Left ventricle myocardium inferior (tissue), 1 donor: ENCODE results near the gene GGTLC1. TPM values are rescaled to one million over a fixed set of nuclear protein-coding genes. Genes with fewer than 3 reads are reported as not detected.
"Not testable (repeated sequence)": the region's sequence is repeated elsewhere in the genome, so short reads cannot be mapped to it uniquely, and the experiment has no call there.

ENCODE experiments used
- DNase-seq: peaks from one replicate; pipeline ENCODE4 v3.0.0-alpha.2; 2020
- H3K27ac ChIP-seq: fragments of 200-600 bp; replicated peaks from 2 replicates; pipeline ENCODE4 v1.8.0; 2021
- H3K27me3 ChIP-seq: fragments of 200-600 bp; 2 replicates; pipeline ENCODE4 v1.8.0; 2021; ENCODE audit warnings: low read depth
- H3K36me3 ChIP-seq: fragments of 200-600 bp; 2 replicates; pipeline ENCODE4 v1.8.0; 2021
- H3K4me1 ChIP-seq: fragments of 200-600 bp; 2 replicates; pipeline ENCODE4 v1.8.0; 2021
- H3K4me3 ChIP-seq: fragments of 200-600 bp; 2 replicates; pipeline ENCODE4 v1.8.0; 2021; ENCODE audit warnings: mild to moderate bottlenecking, moderate library complexity
- H3K9me3 ChIP-seq: fragments of 200-600 bp; replicated peaks from 2 replicates; pipeline ENCODE4 v1.8.0; 2021
- CTCF ChIP-seq: fragments of 200-600 bp; IDR thresholded peaks from 2 replicates; pipeline ENCODE4 v1.8.0; 2021; ENCODE audit warnings: antibody characterized with exemption, mild to moderate bottlenecking, borderline replicate concordance
- intact Hi-C: fragments of 100-400 bp; cut with micrococcal nuclease; formaldehyde crosslinking; loops from one replicate; pipeline ENCODE4 v1.11.0; 2022
- total RNA-seq: library from RNA; stranded (reverse); fragmentation: NEBNext Ultra II Directional; extraction: Animal tissue kit (Norgen Biotek cat#: 25700); gene quantifications from one replicate; pipeline ENCODE4 v1.2.1, GENCODE V29; 2021
- donor health status: DM: no; HTN: yes; CAD: no; lungs with severe emphysema.

GGTLC1 gene
- total RNA-seq, 1 donor from 2014 or later, result not detected

- H3K4me1 ChIP-seq, DNase-seq, H3K36me3 ChIP-seq, intact Hi-C loops, H3K9me3 ChIP-seq, H3K27ac ChIP-seq, H3K27me3 ChIP-seq, H3K4me3 ChIP-seq: not testable (repeated sequence)
- TF ChIP-seq CTCF, result peak; percentile 30
Measured at GRCh38 chr20:23984476-23985023, 4.0 kb downstream of the GGTLC1 start.

- DNase-seq, intact Hi-C loops, H3K27ac ChIP-seq, H3K9me3 ChIP-seq, H3K4me3 ChIP-seq, H3K36me3 ChIP-seq, H3K4me1 ChIP-seq, H3K27me3 ChIP-seq: not testable (repeated sequence)
Measured at GRCh38 chr20:23982112-23983018, 6.2 kb downstream of the GGTLC1 start.

DNA sequence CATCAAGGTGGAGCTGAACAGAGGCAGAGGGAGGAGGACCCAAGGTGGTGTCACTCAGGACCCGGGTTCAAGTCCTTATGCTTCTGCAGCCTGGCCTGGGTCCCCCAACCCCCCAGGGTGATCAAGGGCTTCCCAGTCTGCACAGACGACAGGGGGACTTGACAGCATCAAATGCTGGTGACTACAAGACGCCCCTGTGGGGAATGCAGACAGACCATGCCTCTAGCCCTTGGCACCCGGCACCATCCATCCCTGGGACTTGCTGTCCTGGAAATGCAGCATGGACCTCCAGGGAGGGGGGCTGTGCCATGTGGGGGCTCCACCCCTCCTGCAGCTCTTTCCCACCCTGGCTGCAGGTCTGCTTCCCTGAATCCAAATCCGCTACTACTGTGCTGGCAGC lies 7.1 kb downstream of the GGTLC1 start:
- H3K27ac ChIP-seq, H3K36me3 ChIP-seq, DNase-seq, H3K4me3 ChIP-seq, H3K27me3 ChIP-seq, H3K4me1 ChIP-seq, intact Hi-C loops, H3K9me3 ChIP-seq: not testable (repeated sequence)

- H3K36me3 ChIP-seq, H3K4me3 ChIP-seq, H3K9me3 ChIP-seq, intact Hi-C loops, H3K4me1 ChIP-seq, H3K27me3 ChIP-seq, H3K27ac ChIP-seq: not testable (repeated sequence)
- DNase-seq, result peak; percentile 41
Measured at GRCh38 chr20:23981014-23981413, 7.6 kb downstream of the GGTLC1 start.

DNA sequence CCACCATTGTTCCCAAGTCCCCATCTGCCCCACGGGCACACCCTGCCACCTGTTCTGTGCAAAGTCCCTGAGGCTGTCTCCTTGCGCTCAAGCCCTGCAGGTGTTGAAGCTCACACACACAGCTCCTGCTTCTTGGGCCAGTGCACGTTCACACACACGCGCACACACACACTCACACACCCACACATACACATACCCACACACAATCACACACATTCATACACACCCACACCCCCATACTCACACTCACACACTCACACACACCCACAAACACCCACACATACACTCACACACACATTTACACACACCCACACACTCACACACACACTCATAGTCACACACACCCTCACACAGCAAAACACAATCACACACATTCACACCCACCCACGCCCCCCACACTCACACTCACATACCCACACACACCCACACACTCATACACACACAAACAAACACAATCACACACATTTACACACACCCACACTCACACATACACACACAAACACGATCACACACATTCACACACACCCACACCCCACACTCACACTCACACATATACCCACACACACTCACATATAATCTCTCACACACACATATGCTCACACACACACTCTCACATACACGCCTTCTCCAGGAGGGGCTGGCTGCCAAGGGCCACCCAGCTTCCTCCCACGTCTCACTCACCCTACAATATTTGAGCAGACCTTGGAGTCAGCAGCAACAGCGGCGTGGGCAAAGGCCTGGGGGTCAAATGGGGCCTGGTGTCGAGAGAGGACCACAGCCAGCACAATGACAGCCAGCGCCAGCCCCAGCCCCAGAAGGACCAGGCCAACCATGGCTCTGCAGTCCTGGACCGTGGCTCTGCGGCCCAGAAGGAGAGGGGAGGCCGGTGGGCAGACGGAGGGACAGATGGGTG lies 8.4 kb downstream of the GGTLC1 start:
- not testable (repeated sequence) for H3K4me3 ChIP-seq

GRCh38 chr20:23979380-23979779 lies 9.2 kb downstream of the GGTLC1 start:
- not testable (repeated sequence) for DNase-seq, H3K27ac ChIP-seq, H3K36me3 ChIP-seq, H3K4me3 ChIP-seq, H3K9me3 ChIP-seq, H3K27me3 ChIP-seq, H3K4me1 ChIP-seq
- intact Hi-C loops, result loop anchor here (10.0 kb wide), 1 partner anchor 305 kb away; no protein-coding TSS in a partner anchor

More for the DNA sequence above, 8.4 kb downstream of the GGTLC1 start:
- intact Hi-C loops, result loop anchor here (10.0 kb wide), 1 partner anchor 305 kb away; no protein-coding TSS in a partner anchor
- H3K27ac ChIP-seq, H3K9me3 ChIP-seq, H3K27me3 ChIP-seq, H3K36me3 ChIP-seq, H3K4me1 ChIP-seq, DNase-seq: not testable (repeated sequence)

DNA sequence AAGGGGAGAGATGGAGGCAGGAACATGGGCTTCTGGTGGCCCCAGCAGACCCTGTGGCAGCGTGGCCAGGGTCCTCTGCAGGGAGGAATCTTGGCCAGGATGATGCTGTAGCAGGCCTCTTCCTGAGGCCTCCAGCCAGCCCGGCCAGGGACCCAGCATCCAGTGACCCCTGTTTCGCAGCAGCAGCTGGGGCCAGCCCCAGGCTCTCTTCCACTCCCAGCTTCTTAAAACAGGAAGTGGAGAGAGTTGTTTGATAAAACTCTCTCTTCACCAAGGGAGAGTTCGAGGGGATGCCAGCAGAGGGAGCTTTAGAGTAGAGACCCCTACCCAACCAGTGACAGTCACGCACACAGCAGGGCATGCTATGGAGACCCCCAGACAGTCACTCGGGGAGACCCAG lies 10.1 kb downstream of the GGTLC1 start:
- DNase-seq, H3K27ac ChIP-seq, H3K27me3 ChIP-seq, H3K4me1 ChIP-seq, H3K9me3 ChIP-seq, H3K36me3 ChIP-seq, H3K4me3 ChIP-seq: not testable (repeated sequence)
- intact Hi-C loops, result loop anchor here (10.0 kb wide), 1 partner anchor 304 kb away; no protein-coding TSS in a partner anchor
- TF ChIP-seq CTCF, result peak; percentile 10
